ENCODE data around the gene ROBO4. TPM values are rescaled to one million over a fixed set of nuclear protein-coding genes. Genes with fewer than 3 reads are reported as not detected.

ROBO4 gene
- 10 to 100 TPM in 2 of 3 donors, 1 to 10 TPM in 1; 3.7 to 61.0 (median 41.9) TPM for polyA plus RNA-seq

DNA sequence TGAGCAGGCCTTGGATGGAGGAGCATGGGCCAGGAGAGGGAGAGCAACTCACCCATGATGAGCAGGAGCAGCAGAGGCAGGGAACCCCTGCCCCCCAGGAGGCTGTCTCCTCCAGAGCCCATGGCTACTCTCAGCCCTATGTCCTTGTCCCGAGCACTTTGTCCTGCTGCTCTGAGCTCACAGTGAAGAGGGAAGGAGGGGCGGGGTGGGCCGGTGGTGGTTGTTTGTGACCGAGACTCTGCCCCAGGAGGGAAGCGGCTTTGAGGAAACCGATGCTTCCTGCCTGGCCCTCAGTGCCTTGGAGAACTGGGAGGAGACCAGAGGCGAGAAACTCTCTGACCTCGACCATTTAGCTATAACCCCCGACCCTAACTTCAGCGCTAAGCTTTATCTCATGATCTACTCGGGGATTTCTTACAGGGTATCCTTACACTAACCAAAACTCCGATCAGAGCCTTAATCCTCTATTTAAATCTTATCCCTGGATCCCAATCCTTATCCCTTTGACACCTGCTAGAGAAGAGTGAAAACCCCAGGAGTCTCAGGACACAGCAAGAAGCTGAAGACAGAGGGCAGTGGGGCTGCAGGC lies at the start of gene ROBO4:
ROBO4 (minus strand) TSS at position 192 of the 589 bp plus-strand sequence; CDS start at position 122, 70 bp downstream.
- WGBS, 3 donors: 12 to 31% (median 22%) methylated on average over 12 of the region's 12 CpGs
- peak within 1 kb of the TSS; percentile 92 for H3K27ac ChIP-seq (ENCODE audit: low read depth, low read length)

DNA sequence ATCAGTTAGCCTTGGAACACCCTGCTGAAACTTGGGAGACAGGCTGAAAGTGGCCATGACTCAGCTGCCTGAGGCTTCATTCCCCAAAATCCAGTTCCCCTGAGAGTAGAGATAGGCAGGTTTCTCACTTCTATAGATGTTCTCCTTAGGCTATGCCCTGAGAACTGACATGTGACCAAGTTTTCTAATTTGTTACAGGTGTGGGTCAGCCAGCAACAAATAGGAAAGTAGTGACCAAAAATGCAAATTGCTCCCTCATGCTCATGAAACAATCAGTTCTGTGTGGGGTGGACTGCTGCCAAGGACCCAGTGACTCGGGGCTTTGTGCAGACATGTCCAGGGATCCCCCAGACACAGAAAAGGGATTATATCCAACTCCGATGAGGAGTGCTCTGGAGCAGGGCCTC lies 49.1 kb upstream of the ROBO4 start:
- 54 to 75% (median 58%) methylated on average over 2 of the region's 2 CpGs for WGBS, 3 donors
- no peak overlapping the region for H3K27ac ChIP-seq (ENCODE audit: low read depth, low read length)

DNA sequence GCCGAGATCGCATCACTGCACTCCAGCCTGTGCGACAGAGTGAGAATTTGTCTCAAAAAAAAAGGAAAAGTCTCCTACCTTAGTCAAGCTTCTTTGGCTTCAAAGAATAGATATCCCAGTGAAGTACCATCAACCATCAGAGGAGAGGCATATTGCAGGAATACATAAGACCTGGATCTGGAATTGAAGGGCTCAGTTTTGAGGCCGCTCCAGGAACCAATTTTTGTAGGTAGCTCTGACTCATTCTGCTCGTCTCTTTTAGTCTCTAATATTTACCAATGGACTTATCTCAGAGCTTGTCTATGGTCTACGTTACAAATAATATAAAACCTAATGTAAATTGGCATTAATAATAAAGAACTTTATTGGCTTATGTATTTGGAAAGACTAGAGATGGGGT lies 48.2 kb upstream of the ROBO4 start:
- no peak overlapping the region for H3K27ac ChIP-seq (ENCODE audit: low read depth, low read length)
- WGBS, 3 donors: 74 to 80% (median 78%) methylated on average over 6 of the region's 6 CpGs

DNA sequence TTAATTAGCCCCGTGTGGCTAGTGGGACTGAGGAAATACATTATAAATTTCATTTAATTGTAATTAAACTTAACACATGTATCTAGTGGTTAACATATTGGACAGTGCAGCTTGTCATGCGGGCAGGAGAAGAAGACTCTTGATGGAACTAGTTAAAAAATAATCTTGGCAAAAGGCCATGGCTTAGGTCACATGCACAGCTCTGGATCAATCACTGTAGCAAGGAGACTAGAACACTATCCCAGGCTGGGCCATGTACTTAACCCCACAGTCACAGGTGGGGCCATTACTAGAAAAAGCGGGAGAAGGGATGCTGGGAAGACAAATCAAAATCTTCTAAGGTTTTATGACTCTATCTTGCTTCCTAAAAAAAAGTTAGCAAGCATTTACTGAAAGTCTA lies 46.9 kb upstream of the ROBO4 start:
- 69 to 84% (median 81%) methylated on average over 3 of the region's 3 CpGs for WGBS, 3 donors
- no peak overlapping the region for H3K27ac ChIP-seq (ENCODE audit: low read depth, low read length)

DNA sequence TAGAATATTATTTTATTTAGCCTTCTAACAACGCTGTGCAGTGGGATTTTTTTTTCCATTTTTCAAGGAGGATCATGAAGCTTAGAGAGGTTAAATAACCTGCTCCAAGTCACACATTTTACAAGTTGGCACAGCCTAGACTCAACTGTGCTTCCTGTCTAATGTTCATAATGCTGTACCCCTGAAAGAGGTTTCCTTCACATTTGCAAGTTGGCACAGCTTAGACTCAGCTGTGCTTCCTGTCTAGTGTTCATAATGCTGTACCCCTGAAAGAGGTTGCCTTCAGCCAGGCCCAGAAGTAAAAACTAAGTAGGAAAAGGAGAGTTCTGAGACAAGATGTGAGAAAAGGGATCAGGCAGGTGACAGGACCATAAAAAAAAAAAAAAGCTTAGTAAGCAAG lies 46.1 kb upstream of the ROBO4 start:
- no peak overlapping the region for H3K27ac ChIP-seq (ENCODE audit: low read depth, low read length)
- 18 to 51% (median 51%) methylated on average over 1 of the region's 1 CpG for whole genome bisulfite sequencing, 3 donors

DNA sequence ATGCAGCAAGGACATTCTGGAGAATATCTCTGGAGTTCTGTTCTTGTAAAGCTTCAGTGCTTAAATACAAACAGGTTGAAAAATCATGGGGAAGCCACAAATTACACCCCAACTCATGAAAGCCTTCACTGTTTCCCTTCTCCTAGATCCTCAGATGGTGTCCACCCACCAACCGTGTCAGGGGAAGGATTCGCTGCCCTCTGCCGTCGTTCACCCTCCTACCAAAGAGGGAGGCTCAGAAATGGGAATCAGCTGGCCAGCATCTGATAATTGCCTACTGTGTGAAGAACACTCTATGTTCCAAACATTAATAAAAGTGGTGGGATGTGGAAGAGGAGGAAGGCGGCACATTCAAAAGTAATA lies 45.6 kb upstream of the ROBO4 start:
- 67 to 75% (median 69%) methylated on average over 5 of the region's 5 CpGs for WGBS, 3 donors
- H3K27ac ChIP-seq (ENCODE audit: low read depth, low read length): no peak overlapping the region

DNA sequence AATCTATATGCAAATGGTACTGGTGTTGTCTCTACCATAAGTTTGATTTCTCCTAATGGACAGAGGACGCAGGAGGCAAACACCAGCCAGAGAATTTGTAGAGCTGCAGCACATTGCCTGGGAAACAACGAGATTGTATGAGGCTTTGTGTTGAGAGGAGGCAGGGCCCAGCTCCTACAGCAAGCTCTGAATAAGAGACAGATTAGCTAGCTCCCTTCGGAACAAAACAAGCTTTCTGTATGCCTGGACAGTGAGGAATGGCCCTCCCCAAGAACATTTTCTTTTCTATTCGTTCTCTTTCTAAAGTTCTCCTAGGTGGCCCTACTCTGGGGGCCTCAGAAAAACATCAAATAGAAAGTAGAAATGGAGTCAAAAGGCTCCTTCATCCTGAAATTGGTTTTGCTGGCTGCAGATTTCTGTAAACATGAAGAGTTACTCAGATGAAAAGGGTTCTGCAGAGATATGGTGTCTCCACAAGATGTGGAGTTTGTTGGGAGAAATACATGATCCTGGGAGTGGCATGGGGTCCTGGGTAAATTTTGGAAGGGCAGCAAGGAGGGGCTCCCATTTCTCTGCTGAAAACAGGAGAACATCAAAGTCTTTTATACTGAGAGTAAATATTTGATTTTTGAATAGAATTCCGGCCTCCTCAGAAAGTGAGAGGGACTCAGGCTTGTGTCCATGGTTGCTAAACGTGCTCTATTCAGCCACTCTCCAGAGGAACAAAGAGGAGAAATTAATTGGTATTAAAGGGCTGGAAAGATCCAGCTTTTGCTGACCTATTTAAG lies 45.0 kb upstream of the ROBO4 start:
- WGBS, 3 donors: 52 to 82% (median 82%) methylated on average over 6 of the region's 6 CpGs
- H3K27ac ChIP-seq (ENCODE audit: low read depth, low read length): no peak overlapping the region

DNA sequence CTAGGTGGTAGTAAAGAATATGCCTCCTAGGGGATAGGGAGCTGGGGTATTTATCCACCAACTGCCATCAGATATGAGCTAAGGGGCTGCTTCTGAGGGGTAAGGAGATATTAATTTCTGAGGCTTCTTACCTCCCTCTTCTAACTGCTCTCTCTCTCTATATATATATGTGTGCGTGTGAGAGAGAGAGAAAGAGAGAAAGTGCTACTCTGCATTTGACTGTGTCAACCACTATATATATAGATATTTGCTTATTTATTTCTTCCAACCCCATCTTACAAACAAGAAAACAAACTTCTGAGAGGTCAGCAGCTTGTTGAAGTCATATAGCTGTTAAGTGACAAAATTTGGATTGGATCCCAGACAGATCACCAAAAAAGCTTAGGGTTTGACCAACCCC lies 44.0 kb upstream of the ROBO4 start:
- WGBS, 3 donors: 75 to 88% methylated on average over 1 of the region's 1 CpG; no CpG with 5 or more reads in 1 of the 3 donors
- no peak overlapping the region for H3K27ac ChIP-seq (ENCODE audit: low read depth, low read length)

DNA sequence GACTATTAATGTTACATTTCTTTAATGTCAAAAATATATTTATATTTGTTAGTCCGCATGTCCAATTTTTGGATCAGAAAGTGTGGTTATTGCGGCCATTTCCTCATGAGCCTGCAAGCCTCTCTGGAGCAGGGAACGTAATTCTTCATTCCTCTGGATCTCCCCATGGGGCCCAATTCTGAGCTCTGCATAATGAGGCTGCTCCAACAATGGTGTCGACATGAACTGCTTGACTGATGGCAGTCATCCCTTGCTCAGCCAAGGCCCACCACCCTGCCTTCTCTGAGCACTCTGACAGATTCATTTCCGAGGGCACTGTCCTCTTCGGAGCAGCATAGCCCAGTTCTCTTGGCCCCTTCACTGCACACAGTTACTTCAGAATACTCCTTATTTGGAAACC lies 41.3 kb upstream of the ROBO4 start:
- no peak overlapping the region for H3K27ac ChIP-seq (ENCODE audit: low read depth, low read length)
- WGBS, 3 donors: 69 to 72% (median 71%) methylated on average over 6 of the region's 6 CpGs

DNA sequence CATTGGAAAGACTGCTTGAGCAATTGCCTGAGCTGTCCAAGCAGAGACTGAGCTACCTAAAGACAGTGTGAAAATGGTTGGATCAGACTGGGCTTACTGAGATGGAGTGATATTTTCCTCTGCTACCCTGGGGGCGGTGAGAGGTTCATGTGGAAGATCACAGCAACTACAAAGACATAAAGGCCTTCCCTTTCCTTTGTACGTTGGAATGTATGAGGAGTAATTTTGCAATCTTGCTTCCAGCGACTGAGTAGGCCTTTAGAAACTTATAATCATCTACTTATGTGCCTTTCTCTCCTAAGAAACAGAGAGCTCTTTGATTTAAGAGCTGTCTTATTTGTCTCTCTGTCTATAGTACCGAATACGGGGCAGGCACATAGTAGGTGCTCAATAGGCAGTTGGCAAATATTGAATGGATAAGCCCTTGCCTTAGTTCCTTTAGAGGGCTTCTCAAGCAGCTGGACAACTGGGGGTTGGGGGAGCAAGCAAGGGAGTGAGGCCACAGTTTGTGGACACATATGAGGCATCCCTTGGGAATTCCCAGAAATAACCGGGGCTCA lies 40.6 kb upstream of the ROBO4 start:
- WGBS, 3 donors: 64 to 80% (median 79%) methylated on average over 6 of the region's 6 CpGs
- no peak overlapping the region for H3K27ac ChIP-seq (ENCODE audit: low read depth, low read length)

DNA sequence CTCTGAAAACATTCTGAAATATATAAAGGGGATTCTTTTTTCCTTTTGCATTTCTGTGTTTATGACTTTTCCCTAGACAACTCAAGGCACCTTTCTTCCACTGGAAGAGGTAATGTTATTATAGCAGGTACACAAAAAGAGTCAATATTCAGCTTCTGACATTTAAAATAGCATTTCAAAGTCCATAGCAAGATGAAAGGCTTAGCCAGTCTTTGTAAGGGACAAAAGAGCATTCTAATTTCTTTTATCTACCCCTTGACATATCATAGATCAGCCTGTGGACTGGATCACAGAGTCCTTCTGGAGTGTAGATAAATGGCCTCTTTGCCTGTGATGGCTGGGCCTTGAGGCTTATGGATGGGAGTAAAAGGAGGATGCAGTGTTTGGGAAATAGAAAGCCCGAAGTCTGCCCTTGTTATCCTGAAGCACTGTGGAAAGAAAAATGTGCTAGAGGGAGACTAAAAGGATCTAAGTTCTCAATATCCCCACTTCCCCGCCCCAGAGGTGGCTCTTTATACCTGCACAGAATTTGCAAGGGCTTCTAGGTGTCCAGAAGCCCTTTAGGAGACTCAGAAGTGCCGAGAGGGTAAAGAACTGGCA lies 39.8 kb upstream of the ROBO4 start:
- H3K27ac ChIP-seq (ENCODE audit: low read depth, low read length): no peak overlapping the region
- WGBS, 3 donors: 71 to 90% (median 87%) methylated on average over 3 of the region's 3 CpGs

DNA sequence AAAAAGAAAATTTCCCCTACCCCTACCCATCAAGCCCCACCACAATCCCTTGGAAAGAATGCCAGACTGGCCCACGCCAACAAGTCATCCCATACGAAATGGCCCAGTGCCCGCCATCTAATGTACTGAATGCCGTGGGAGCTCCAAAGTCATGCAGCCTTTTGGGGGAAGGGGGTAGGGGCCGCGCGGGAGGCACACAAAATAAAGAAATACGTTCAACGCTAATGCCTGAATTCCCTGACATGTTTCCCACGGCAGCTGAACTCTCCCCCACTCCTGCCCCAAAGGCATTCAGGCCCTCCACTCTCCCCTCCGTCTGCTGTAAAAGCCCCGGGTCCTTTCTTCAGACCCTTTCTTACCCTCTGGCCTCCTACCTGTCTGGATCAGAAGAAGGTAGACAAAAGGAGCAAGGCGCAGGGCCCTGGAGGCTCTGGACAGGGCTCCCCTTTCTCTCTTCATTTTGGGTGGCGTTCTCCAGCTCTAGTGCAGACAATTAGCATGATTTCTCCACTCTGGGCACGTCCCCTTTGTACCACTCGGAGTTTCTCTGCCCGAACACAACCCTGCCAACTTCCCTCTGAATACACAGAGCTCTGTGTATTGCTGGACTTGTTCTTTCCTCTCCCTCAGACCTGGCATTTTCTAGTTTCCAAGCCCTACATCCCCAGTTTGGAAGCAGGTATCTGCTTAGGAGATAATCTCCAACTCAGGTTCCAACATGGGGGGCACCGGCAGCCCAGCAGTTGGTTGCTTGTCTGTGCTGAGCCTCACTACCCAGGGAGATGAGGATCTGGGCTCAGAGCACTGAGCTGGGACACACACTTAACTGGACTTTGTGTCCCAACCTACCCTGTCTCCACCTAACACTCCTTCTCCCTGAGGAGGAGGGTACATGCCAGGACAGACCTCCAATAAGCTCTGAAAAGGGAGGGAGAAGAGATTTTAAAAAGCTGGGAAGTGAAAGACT lies 38.2 kb upstream of the ROBO4 start, which contains the start of gene HEPACAM:
HEPACAM (minus strand) TSS at position 500 of the 967 bp plus-strand sequence; CDS start at position 459, 41 bp downstream.
- H3K27ac ChIP-seq (ENCODE audit: low read depth, low read length): no peak within 1 kb of the TSS
- 81 to 83% (median 82%) methylated on average over 18 of the region's 18 CpGs for WGBS, 3 donors

DNA sequence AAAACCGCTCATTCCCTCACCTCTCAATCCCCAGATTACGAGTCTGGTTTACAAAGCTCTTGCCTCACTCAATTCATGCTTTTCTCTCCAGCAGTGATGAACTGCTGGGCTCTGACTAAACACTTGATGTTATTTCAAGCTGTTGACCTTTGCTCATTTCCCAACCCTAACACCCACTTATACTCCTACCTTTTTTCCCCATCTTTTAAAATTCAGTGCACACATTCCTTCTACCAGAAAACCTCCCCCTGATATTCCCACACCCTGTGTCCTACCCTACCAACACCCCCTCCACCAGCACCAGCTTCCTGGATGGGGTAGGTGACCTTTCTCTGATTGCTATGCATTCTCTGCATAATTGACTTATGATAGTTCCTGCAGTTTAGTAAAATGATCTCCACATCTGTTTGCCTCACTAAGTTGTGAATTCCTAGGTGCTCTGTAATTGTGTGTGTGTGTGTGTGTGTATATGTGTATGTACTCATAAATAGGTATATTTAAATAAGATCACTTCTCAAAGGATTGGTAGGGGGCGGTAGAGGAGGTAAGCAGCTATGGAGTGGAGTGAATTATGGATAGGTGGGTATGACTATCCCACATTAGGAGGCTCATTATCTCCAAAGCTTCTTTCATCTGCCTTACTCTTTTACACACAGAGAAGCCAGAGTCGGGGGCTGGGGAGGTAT lies 37.3 kb upstream of the ROBO4 start:
- H3K27ac ChIP-seq (ENCODE audit: low read depth, low read length): no peak overlapping the region
- 58 to 80% (median 73%) methylated on average over 4 of the region's 4 CpGs for WGBS, 3 donors

DNA sequence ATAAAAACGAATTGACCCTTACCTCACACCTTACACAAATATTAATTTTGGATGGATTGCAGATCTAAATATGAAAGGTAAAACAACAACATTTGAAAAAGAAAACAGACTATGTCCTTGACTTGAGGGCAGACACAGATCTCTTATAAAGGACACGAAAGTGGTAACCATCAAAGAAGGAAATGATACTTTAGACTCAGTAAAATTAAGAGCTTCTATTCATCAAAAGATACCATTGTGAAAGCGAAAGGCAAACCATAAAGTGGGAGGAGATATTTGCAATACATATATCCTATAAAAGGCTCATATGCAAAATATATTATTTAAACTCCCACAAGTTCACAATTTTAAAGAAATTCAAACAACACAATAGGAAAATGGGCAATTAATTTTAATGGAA lies 33.1 kb upstream of the ROBO4 start:
- WGBS, 3 donors: 73 to 85% (median 84%) methylated on average over 3 of the region's 3 CpGs

DNA sequence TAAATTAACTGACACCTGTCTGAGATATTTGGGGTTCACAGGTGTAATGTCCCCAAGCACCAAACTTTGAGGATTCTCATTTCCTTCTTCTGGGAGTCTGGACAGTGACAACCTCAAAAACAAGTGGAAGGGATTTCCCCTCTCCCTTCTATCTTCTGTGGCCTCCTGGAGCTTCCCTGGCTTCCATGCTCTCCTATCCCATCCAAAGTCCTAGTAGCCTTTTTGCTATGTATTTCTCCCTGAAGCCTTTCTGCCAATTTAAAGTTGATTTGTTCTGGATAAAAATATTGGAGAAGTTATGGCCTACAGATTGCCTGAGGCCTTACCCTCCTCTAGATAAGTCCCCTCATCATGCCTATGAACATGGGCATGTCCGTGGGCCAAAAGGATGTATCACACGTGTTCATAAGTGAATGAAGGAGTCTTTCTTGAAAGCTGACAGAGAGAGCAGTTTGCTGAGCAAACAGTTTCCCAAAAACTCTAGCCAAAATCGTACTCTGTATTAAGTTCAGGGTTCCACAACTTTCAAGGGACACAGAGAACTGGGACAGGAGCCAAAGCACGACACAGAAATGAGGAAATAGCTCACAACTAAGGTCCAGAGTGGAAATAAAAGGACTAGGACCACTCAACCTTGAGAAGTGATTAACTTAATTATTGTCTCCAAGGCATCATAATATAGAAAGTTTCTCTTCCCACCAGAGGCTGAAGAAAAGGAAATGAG lies 31.4 kb upstream of the ROBO4 start:
- no peak overlapping the region for H3K27ac ChIP-seq (ENCODE audit: low read depth, low read length)
- WGBS, 3 donors: 25 to 35% (median 34%) methylated on average over 4 of the region's 4 CpGs

More for the DNA sequence above, 33.1 kb upstream of the ROBO4 start:
- H3K27ac ChIP-seq (ENCODE audit: low read depth, low read length): no peak overlapping the region

DNA sequence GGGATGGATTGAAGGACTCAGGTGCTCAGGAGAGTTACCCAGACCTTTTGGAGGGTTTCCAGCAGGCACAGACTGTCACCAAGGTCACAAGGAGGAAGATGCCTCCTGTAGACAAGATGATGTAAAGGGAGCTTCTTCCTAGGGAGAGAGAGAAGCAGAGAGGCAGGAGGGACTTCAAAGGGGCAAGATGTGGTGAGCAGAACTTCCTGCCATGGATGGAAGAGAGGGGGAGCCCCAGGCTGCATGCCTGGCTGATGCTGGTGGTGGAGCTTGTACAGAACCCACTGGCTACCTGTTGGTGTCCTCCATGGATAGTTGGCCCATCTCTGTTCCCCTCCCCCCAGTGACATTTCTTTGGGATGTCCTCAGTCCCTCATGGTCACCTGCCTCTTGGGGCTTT lies 25.6 kb upstream of the ROBO4 start:
- H3K27ac ChIP-seq (ENCODE audit: low read depth, low read length): no peak overlapping the region

DNA sequence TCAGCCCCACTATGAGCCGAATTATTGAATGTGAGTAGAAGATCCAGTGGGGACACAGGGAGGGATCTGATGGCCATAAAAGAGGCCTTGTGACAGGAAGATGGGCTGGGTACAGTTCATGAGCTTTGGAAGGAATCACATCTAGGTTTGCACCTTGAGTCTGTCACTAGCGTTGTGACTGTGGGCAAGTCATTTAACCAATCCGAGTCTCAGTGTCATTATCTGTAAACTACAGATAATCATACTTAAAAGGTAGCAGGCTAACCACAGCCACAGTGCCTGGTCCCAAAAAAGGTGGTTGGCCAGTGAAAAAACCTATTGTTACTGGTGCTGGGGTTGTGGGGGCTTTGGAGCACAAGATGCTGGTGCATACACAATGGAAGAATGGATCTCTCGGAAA lies 25.2 kb upstream of the ROBO4 start:
- 75 to 93% (median 90%) methylated on average over 4 of the region's 4 CpGs for WGBS, 3 donors
- H3K27ac ChIP-seq (ENCODE audit: low read depth, low read length): no peak overlapping the region

Measured in adipose tissue (tissue), 3 donors.